ENCODE results near the gene KANK2. TPM values are rescaled to one million over a fixed set of nuclear protein-coding genes. Genes with fewer than 3 reads are reported as not detected.

The KANK2 gene
- total and polyA plus RNA-seq, 2 of the 8 experiments (the other 6 are each of a cell fraction or from before 2014, with no cell fraction given), result 25.2 to 42.3 TPM

- CTCF ChIA-PET (ENCODE audit: partially characterized antibody), result interaction anchor here (0.6 to 0.8 kb wide), 2 partner anchors 19 to 233 kb away, joined by 3 read pairs; no protein-coding TSS in a partner anchor
Measured at GRCh38 chr19:11148001-11148400, 49.3 kb downstream of the KANK2 start.

More at GRCh38 chr19:11148001-11148400, 49.3 kb downstream of the KANK2 start:
- H3K23me2 ChIP-seq (ENCODE audit: low read depth, low read length), result no peaks in the 10 kb centered on the region
- H4K5ac ChIP-seq (ENCODE audit: insufficient read length, low read depth, low read length), result no peak overlapping the region
- no peaks in the 10 kb centered on the region for H3K27me3 ChIP-seq (replicated peaks in 1 of 4; ENCODE audit: control insufficient read depth in 3 of 4, extremely low read depth in 1 of 4, insufficient read depth in 3 of 4, low read length in 3 of 4)
- no peaks in the 10 kb centered on the region for H3K9me3 ChIP-seq (ENCODE audit: insufficient read depth in 2 of 2, low read depth in 1 of 2, low read length in 1 of 2)
- no peak overlapping the region for H2BK120ac ChIP-seq (replicated peaks; ENCODE audit: low read depth, low read length)
- FAIRE-seq (no peak), DNase-seq (ENCODE audit: low read depth in 1 of 2, low spot score in 2 of 2) (no peak)
- no peak overlapping the region for H2BK20ac ChIP-seq (ENCODE audit: low read length)
- H2BK15ac ChIP-seq (ENCODE audit: low read length), result no peak overlapping the region
- 96% methylated on average over 14 of the region's 14 CpGs; no CpG with 5 or more reads in 1 of the 2 experiments for WGBS, 2 experiments (ENCODE audit: extremely low coverage in 1 of 2, insufficient coverage in 1 of 2, insufficient read length in 1 of 2, insufficient replicate concordance in 2 of 2, low coverage in 1 of 2, low lambda C conversion rate in 2 of 2, missing lambda C conversion rate in 1 of 2)
- no peak for TF ChIP-seq EGR1 (IDR thresholded peaks at IDR 0.05; ENCODE audit: borderline replicate concordance, low read depth, low read length)
- no peak for TF ChIP-seq JUND (IDR thresholded peaks at IDR 0.05; ENCODE audit: low read length)
- peaks cover 0 to 5% of the 10 kb centered on the region in 2 experiments; a peak in 2 of 4 replicates for H3K79me2 ChIP-seq (ENCODE audit: control insufficient read depth in 1 of 2, insufficient read depth in 2 of 2, low read length in 2 of 2)
- no peak overlapping the region for H3K4ac ChIP-seq (replicated peaks; ENCODE audit: insufficient read length, low read depth, low read length)
- H3K56ac ChIP-seq (replicated peaks; ENCODE audit: insufficient read length, low read depth, low read length), result no peak overlapping the region
- H3K9ac ChIP-seq (replicated peaks in 1 of 4; ENCODE audit: extremely low read depth in 1 of 4, low read depth in 3 of 4, low read length in 3 of 4), result no peak overlapping the region
- no peak overlapping the region for H3K14ac ChIP-seq (ENCODE audit: insufficient read length)
- no peak overlapping the region for H3K18ac ChIP-seq (ENCODE audit: extremely low read depth, low read length)
- H3K36me3 ChIP-seq (ENCODE audit: control insufficient read depth in 2 of 4, insufficient read depth in 4 of 4, low read length in 3 of 4), result peaks cover 5 to 36% (median 20%) of the 10 kb centered on the region in 4 experiments; a peak in 7 of 8 replicates
- peaks cover 4% of the 10 kb centered on the region for H3K79me1 ChIP-seq (ENCODE audit: low read depth, low read length)
- H2AFZ ChIP-seq (ENCODE audit: low read length), result no peak overlapping the region
- H4K91ac ChIP-seq (replicated peaks; ENCODE audit: insufficient read length, low read length), result no peak overlapping the region
- peaks cover 0 to 5% (median 2%) of the 10 kb centered on the region in 4 experiments; a peak in 6 of 7 replicates for H3K4me1 ChIP-seq (replicated peaks in 1 of 4; ENCODE audit: control insufficient read depth in 3 of 4, insufficient read depth in 4 of 4, low read length in 3 of 4)
- no peak overlapping the region for H2BK5ac ChIP-seq (ENCODE audit: low read depth, low read length)
- no peak overlapping the region for H2AK5ac ChIP-seq (ENCODE audit: low read depth, low read length)
- H3K27ac ChIP-seq (ENCODE audit: low read depth, low read length), result no peak overlapping the region
- POLR2A ChIA-PET (ENCODE audit: partially characterized antibody), result interaction anchor here (0.8 kb wide), 1 partner anchor 15 kb away, joined by 4 read pairs; no protein-coding TSS in a partner anchor
- peaks cover 0 to 6% of the 10 kb centered on the region in 2 experiments for H4K20me1 ChIP-seq (replicated peaks in 1 of 2; ENCODE audit: control insufficient read depth in 1 of 2, insufficient read depth in 2 of 2, low read length in 2 of 2)
- H2BK12ac ChIP-seq (ENCODE audit: low read depth, low read length), result no peak overlapping the region
- no peak overlapping the region for H3K4me2 ChIP-seq (ENCODE audit: insufficient read depth in 1 of 2, low read depth in 2 of 2, low read length in 2 of 2)
- no peak overlapping the region for H3K4me3 ChIP-seq (ENCODE audit: extremely low read depth in 1 of 4, insufficient read depth in 2 of 4, low read depth in 3 of 4, low read length in 4 of 4)
- H4K8ac ChIP-seq (ENCODE audit: extremely low read depth, insufficient read depth, low read length), result no peak overlapping the region
- no peak overlapping the region for H3K23ac ChIP-seq (ENCODE audit: insufficient read length)

Measured in H1 (cell line).